Cardiac muscle cell (in vitro differentiated cells and primary cell): ENCODE results near the gene ENO2. TPM values are rescaled to one million over a fixed set of nuclear protein-coding genes. Genes with fewer than 3 reads are reported as not detected.
A peak's percentile ranks its signal among the peaks of the same experiment; 100 is the strongest.
"Not testable (repeated sequence)": the region's sequence is repeated elsewhere in the genome, so short reads cannot be mapped to it uniquely, and the experiment has no call there.

ENCODE experiments used
- DNase-seq, 2 donors: peaks; one replicate each; pipeline versions ENCODE4 v3.0.0 to v3.0.0-alpha.2; 2010 to 2017; ENCODE audit warnings: low read depth in 1 of 2, low spot score in 1 of 2
- H3K27ac ChIP-seq: fragments of 200-600 bp; sonication (generic); 2 replicates; pipeline ENCODE4 v1.5.1; 2016
- H3K27me3 ChIP-seq: fragments of 200-600 bp; sonication (generic); 2 replicates; pipeline ENCODE4 v1.6.0; 2016; ENCODE audit warnings: control low read depth
- H3K36me3 ChIP-seq: fragments of 200-600 bp; sonication (generic); 2 replicates; pipeline ENCODE4 v1.5.1; 2016; ENCODE audit warnings: control low read depth
- H3K4me1 ChIP-seq: fragments of 200-600 bp; sonication (generic); 2 replicates; pipeline ENCODE4 v1.8.1; 2017; ENCODE audit warnings: low read depth, mild to moderate bottlenecking, mixed run types
- H3K4me3 ChIP-seq: fragments of 200-600 bp; sonication (generic); 2 replicates; pipeline ENCODE4 v1.5.1; 2016; ENCODE audit warnings: mild to moderate bottlenecking
- H3K9me3 ChIP-seq: fragments of 200-600 bp; sonication (generic); 2 replicates; pipeline ENCODE4 v1.5.1; 2017; ENCODE audit warnings: low read depth, mild to moderate bottlenecking, control low read depth
- polyA plus RNA-seq: library from polyadenylated mRNA; unstranded; fragments of >200 nt; fragmentation: Nextera tagmentation; extraction: Ambion mirVana; gene quantifications from 2 replicates; pipeline ENCODE4 v1.2.1, GENCODE V29; 2016
- total RNA-seq: library from RNA; depleted of rRNA; stranded (reverse); fragments of >200 nt; gene quantifications from 2 replicates; pipeline ENCODE4 v1.2.3, GENCODE V29; 2016
- TF ChIP-seq, protein P1 (sequence below): IDR thresholded peaks from 2 replicates; pipeline ENCODE4 v1.5.1; 2012; ENCODE audit warnings: low read depth, mild to moderate bottlenecking, low read length

The ENO2 gene
- total and polyA plus RNA-seq, 2 experiments from 2014 or later = 87.7 to 133 TPM

- H3K27ac ChIP-seq = peak within 1 kb of the TSS; percentile 69
- peak; percentile 97 to 100 for DNase-seq
- no peaks in the 10 kb centered on the region for H3K27me3 ChIP-seq
- H3K9me3 ChIP-seq = no peaks in the 10 kb centered on the region
- peaks cover 19% of the 10 kb centered on the region for H3K36me3 ChIP-seq
- TF ChIP-seq, protein P1, sequence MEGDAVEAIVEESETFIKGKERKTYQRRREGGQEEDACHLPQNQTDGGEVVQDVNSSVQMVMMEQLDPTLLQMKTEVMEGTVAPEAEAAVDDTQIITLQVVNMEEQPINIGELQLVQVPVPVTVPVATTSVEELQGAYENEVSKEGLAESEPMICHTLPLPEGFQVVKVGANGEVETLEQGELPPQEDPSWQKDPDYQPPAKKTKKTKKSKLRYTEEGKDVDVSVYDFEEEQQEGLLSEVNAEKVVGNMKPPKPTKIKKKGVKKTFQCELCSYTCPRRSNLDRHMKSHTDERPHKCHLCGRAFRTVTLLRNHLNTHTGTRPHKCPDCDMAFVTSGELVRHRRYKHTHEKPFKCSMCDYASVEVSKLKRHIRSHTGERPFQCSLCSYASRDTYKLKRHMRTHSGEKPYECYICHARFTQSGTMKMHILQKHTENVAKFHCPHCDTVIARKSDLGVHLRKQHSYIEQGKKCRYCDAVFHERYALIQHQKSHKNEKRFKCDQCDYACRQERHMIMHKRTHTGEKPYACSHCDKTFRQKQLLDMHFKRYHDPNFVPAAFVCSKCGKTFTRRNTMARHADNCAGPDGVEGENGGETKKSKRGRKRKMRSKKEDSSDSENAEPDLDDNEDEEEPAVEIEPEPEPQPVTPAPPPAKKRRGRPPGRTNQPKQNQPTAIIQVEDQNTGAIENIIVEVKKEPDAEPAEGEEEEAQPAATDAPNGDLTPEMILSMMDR = no peak
- peaks cover 12% of the 10 kb centered on the region for H3K4me1 ChIP-seq
- H3K4me3 ChIP-seq = peak within 1 kb of the TSS; percentile 57
Measured at GRCh38 chr12:6873094-6874014, 41.0 kb upstream of the ENO2 start, which contains the start of gene SPSB2. TSS of gene SPSB2 (minus strand) at chr12:6873303. CDS start at chr12:6872901, 402 bp downstream.

GRCh38 chr12:6874015-6874368, 40.4 kb upstream of the ENO2 start:
- not testable (repeated sequence) for H3K27me3 ChIP-seq, H3K4me1 ChIP-seq, DNase-seq, H3K9me3 ChIP-seq
- peak overlapping the region; percentile 57 for H3K4me3 ChIP-seq
- peaks cover 18% of the 10 kb centered on the region for H3K36me3 ChIP-seq
- H3K27ac ChIP-seq = peak overlapping the region; percentile 69

DNA sequence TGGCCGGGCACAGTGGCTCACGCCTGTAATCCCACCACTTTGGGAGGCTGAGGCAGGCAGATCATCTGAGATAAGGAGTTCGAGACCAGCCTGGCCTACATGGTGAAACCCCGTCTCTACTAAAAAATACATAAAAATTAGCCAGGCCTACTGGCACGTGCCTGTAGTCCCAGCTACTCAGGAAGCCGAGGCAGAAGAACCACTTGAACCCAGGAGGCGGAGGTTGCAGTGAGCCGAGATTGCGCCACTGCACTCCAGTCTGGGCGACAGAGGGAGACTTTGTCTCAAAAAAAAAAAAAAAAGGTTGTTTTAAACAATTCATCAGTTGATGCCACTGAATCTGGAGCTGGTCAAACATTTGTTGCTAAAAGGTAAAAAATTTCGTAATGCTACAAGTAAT, 34.6 kb upstream of the ENO2 start:
- not testable (repeated sequence) for H3K27ac ChIP-seq, H3K27me3 ChIP-seq, H3K4me1 ChIP-seq, H3K4me3 ChIP-seq, H3K9me3 ChIP-seq, H3K36me3 ChIP-seq, DNase-seq

DNA sequence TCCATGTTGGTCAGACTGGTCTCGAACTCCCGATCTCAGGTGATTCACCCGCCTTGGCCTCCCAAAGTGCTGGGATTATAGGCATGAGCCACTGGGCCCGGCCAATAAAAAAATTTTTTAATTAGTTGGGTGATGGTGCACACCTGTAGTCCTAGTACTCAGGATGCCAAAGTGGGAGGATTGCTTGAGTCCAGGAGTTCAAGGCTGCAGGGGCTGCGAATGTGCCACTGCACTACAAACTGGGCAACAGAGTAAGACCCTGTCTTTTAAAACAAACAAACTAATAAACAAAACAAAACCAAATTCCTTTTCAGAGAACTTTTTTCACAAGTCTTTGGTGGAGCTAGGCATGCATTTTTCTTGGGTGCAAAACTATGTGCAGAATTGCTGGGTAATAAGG, 31.1 kb upstream of the ENO2 start:
- Histone ChIP-seq H3K4me3 (no peak overlapping the region), H3K36me3 (no peaks in the 10 kb centered on the region), H3K9me3 (no peaks in the 10 kb centered on the region), H3K27me3 (no peaks in the 10 kb centered on the region), H3K4me1 (no peaks in the 10 kb centered on the region), H3K27ac (no peak overlapping the region)
- DNase-seq = no peak
- TF ChIP-seq, protein P1 = no peak

- Histone ChIP-seq H3K9me3 (no peaks in the 10 kb centered on the region), H3K27me3 (no peaks in the 10 kb centered on the region), H3K4me3 (no peak overlapping the region), H3K36me3 (no peaks in the 10 kb centered on the region), H3K27ac (no peak overlapping the region), H3K4me1 (no peaks in the 10 kb centered on the region)
- TF ChIP-seq, protein P1 = no peak
- DNase-seq = no peak
Measured at GRCh38 chr12:6883683-6884082, 30.7 kb upstream of the ENO2 start.

DNA sequence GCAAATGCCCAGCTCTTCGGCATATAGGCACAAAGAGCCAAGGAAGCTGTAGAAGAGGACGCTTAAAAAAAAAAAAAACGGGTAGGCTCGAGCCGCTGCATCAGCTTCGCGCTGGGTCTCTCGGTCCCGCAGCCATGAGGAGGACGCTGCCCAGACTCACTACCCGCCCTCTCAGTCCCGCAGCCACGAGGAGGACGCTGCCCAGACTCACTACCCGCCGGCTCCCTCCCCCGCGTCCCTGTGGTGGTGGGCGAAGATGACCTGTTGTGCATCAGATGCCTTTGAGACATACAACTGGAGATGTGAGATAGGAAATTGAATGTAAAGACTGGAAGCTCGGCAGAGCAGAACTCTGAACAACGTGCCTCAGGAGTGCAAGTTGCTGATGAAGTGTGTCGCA, 29.8 kb upstream of the ENO2 start:
- Histone ChIP-seq H3K4me3 (no peak overlapping the region), H3K27ac (no peak overlapping the region), H3K27me3 (no peaks in the 10 kb centered on the region), H3K9me3 (no peaks in the 10 kb centered on the region), H3K36me3 (no peaks in the 10 kb centered on the region), H3K4me1 (no peaks in the 10 kb centered on the region)
- TF ChIP-seq, protein P1 = no peak
- DNase-seq = no peak

- H3K4me3 ChIP-seq, DNase-seq, H3K9me3 ChIP-seq, H3K27me3 ChIP-seq, H3K27ac ChIP-seq, H3K4me1 ChIP-seq, H3K36me3 ChIP-seq: not testable (repeated sequence)
Measured at GRCh38 chr12:6886206-6886999, 28.0 kb upstream of the ENO2 start.
